HG02763 (cell line): ENCODE data around the gene ZNF414.
"Not testable (repeated sequence)": the region's sequence is repeated elsewhere in the genome, so short reads cannot be mapped to it uniquely, and the experiment has no call there.

ENCODE experiments used
- ATAC-seq: cut with Tn5 transposase; IDR thresholded peaks from one replicate; pipeline ENCODE4 v1.9.1; 2021; ENCODE audit warnings: mild to moderate bottlenecking, moderate library complexity; ENCODE audit not compliant: unreplicated experiment

ZNF414 gene

DNA sequence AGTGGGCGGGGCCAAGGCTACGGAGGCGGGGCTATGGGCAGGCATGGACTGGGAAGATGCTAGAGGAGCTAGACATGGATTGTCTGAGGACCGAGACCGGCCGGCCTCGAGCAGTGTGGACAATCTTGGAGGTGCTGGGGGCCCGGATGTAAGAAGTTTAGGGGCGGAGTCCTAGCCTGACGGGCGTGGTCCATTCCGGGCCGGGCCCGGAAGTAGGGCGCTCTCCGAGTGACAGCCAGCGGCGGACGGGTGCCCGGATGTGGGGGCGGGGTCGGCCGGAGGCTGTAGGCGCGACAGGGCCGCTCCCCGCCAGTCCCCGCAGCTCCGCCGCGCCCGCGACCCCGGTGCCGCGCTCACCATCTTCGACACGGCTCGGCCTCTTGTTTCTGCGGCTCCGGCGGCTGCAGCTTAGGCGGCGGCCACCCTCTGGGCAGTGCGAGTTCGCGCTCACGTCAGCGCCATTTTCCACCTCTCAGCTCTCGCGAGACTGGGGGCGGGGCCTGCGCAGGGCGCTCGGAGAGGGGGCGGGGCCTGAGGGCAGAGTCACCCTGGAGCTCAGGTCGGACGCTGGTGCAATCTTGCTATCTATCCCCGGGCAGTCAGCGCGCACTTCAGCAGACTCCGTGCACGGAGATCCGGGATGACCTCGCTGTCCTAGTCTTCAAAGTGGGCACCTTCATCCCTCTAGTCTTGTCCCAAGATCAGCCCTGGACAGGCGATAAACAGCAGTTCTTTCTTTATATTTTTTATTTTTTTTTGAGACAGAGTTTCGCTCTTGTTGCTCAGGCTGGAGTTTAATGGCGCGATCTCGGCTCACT lies at the start of gene ZNF414:
Gene ZNF414 (minus strand): TSS at position 481 of the 818 bp plus-strand sequence. CDS start 121 bp downstream, at position 360.
- peak; percentile 85 for ATAC-seq

GRCh38 chr19:8561075-8561764 lies 47.3 kb upstream of the ZNF414 start:
- ATAC-seq: no peak

DNA sequence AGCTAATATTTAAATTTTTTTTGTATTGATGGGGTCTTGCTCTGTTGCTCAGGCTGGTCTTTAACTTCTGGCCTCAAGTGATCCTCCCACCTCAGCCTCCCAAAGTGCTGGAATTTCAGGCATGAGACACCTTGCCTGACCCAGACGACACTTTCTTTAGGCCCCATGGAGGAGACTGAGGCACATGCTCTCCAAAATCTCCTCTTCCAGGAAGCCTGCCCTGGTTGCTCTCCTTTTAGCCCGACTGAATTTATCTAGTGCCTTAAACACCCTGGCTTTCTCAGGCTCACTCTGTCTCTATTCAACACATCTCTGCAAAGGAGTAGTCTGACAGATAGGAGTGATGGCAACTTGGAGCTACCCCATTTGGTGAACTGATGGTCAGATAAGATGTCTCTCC lies 44.4 kb upstream of the ZNF414 start:
- ATAC-seq: no peak

DNA sequence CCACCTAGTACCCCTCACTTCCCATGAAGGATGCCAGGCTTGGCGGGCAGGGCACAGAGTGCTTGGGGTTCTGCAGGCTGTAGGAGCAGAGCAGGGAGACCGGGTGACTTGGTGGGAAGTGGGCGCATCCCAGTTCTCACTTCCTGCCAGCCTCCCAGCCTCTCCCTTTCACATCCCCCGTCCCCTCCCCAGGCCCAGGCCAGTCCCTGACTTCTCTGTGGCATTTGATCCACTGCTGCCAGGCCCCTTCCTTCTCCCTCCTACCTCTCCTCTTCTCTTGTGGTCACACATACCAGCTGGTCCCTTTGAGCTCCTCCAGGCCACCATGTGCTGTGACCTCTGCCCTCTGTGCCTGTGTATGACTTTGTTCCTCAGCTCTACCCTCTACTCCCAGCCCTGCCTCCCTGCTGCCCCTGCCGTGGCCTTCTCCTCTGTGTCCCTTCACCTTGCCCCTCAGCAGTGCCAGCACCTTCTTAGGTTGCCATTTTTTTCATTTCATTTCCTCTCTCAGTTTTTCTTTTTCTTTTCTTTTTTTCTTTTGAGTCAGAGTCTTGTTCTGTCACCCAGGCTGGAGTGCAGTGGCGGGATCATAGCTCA lies 43.8 kb upstream of the ZNF414 start:
- ATAC-seq: no peak

GRCh38 chr19:8553729-8554128 lies 39.8 kb upstream of the ZNF414 start:
- ATAC-seq: not testable (repeated sequence)

- ATAC-seq: no peak
These were observed 38.8 kb upstream of the ZNF414 start for GRCh38 chr19:8552810-8553209.

- no peak for ATAC-seq
These were observed 36.1 kb upstream of the ZNF414 start for GRCh38 chr19:8550070-8550469.

- ATAC-seq: no peak
These were observed 31.8 kb upstream of the ZNF414 start for GRCh38 chr19:8545743-8546142.

- ATAC-seq: no peak
These were observed 30.2 kb upstream of the ZNF414 start for GRCh38 chr19:8544168-8544567.

- no peak for ATAC-seq
These were observed 25.7 kb upstream of the ZNF414 start for GRCh38 chr19:8539621-8540149.

DNA sequence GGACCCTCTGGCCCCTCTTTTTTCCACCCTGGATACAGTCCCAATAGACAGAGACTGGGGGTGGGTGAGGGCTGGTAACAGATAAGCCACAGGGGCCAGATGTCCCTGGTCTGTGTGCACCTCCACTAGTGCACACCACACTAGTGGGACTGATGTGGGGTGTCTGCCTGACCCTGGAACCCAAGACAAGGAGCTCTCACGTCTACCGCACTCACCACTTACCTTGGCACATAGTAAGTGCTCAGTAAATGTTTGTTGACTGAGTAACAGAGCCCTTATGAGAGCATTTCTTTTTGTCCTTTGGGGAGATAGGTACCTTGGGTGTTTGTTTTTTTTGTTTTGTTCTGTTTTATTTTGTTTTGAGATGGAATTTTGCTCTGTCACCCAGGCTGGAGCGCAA lies 23.1 kb upstream of the ZNF414 start:
- ATAC-seq: no peak

DNA sequence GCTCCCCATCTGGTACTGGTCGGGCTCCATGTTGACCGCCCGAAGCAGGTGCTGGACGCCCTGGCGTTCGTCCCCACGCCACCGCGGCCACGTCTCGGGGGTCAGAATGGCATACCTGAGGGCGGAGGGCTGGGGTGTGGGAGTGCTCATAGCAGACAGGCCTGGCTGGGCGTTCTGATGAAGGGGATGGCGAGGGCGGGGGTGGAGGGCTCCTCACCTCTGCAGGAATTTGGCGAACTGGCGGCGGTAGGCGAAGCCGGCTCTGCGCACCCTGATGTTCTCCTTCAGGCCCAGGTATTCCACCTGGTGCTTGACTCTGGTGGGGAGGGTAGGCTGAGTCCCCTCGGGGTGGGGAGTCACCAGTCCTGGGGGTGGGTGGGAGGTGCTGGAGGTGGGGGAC lies 22.3 kb upstream of the ZNF414 start:
- ATAC-seq: no peak

DNA sequence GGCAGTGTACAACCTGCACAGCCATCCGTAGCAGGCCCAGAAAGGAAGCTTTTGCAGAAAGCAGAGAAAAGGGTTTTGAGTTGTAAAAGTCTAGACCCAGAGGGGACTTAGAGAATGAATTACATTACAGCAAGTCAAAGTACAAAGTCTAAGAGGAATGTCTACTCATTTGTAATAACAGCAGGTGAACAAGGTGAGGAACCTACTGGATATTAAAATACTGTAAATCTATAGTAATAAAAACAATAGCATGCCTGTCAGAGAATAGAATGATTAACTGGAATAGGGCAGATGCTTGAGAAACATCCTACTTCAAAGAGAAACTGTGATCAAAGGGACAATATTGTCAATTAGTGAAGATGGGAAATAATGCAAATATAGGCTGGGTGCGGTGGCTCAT lies 18.3 kb upstream of the ZNF414 start:
- ATAC-seq: no peak

GRCh38 chr19:8531470-8531869 lies 17.5 kb upstream of the ZNF414 start:
- ATAC-seq: no peak

DNA sequence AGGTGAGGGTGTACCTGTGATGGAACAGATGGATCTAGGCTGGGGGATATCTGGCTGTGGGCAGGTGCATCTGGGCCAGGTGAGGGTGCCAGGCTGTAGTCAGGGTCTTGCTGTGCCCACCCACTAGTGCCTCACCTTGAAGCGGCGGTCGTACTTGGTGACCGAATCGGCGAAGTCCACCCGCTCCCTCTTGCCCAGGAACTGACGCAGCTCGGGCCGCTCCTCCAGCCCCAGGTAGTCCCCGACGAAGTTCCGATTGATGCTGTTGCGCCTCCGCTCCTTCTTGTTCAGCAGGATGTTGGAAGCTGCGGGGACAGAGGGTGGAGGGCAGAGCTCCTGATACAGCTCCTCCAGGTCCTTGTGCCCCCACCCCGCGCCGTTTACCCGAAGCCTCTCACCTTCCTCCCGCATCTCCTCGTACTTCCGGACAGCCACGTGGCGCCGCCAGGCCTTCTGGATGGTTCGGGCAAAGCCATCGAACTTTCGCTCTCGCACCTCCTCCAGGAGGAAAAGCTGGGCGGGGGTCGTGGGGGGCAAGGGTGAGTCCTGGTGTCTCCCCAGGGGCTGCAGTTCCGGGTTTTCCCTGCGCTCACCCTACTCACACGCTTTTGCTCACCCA lies 16.2 kb upstream of the ZNF414 start:
- ATAC-seq: no peak

GRCh38 chr19:8529369-8530006 lies 15.5 kb upstream of the ZNF414 start:
- no peak for ATAC-seq

DNA sequence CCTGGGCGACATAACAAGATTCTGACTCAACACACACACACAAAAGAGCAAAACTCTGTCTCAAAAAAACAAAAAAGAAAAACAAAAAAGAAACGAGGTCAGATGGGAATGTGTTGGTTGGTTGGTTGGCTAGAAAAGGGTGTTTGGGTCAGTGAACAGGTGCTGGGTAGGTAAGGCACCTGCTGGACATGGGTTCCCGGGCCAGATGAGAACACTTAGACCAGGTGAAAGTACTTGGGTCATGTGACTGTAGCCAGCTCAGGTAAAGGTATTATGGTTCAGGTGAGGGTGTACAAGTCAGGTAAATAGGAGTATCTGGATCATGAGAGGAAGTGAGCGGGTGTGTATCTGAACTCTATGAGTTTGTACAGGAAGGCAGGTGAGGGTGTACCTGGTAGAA lies 14.5 kb upstream of the ZNF414 start:
- ATAC-seq: no peak

GRCh38 chr19:8526345-8527091 lies 12.6 kb upstream of the ZNF414 start:
- ATAC-seq: no peak

DNA sequence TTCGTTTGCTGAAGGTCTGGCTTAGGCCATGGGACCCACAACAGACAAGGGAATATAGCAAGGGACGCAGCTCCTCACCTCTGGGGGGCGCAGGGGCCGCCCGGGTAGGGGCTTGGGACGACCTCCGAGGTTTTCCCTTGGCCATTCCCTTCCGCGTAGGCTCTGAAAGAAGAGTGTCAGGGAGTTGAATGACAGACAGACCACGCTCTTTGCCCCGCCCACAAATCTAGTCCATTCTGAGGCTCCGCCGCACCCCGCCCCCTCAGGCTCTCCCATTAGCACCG lies 11.4 kb upstream of the ZNF414 start:
- ATAC-seq: no peak

DNA sequence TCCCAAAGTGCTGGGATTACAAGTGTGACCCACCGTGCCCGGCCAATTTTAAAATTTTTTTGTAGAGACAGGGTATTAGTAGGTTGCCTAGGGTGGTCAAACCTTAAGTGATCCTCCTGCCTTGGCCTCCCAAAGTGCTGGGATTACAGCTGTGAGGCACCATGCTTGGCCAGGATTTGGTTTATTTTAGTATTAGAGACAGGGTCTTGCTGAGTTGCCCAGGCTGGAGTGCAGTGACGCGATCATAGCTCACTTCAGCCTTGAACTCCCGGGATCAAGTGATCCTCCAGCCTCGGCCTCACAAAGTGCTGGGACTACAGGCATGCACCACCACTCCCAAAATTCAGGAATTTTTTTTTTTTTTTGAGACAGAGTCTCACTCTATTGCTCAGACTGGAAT lies 5.4 kb upstream of the ZNF414 start:
- no peak for ATAC-seq
